PC-9 (cell line): ENCODE results near the gene MAST4. TPM values are rescaled to one million over a fixed set of nuclear protein-coding genes. Genes with fewer than 3 reads are reported as not detected.

Experiments used
- BruUV-seq: library from RNA; stranded (reverse); fragments of 400-500 nt; replicated peaks from 2 replicates; lab custom pipeline; 2021; lab: Mats Ljungman, UMichigan
- CTCF ChIA-PET: fragments of 300-600 bp; sonication (Branson Sonifier 250); formaldehyde crosslinking; loops from one replicate; lab custom pipeline; 2022; ENCODE audit warnings: antibody characterized with exemption; lab: Charles Lee
- POLR2A ChIA-PET: fragments of 300-600 bp; sonication (Branson Sonifier 250); formaldehyde crosslinking; loops from one replicate; lab custom pipeline; 2022; ENCODE audit warnings: antibody characterized with exemption; ENCODE audit not compliant: unreplicated experiment; lab: Charles Lee
- DNase-seq, 2 experiments: peaks; one replicate each; pipeline versions ENCODE4 v3.0.0 to v3.0.0-alpha.2; 2015 to 2022; ENCODE audit warnings: mixed read lengths in 1 of 2
- H2AFZ ChIP-seq: fragments of 200-600 bp; sonication (generic); 2 replicates; pipeline ENCODE4 v1.8.1; 2017; ENCODE audit warnings: antibody characterized with exemption
- H3F3A ChIP-seq: fragments of 200-600 bp; sonication (generic); 2 replicates; pipeline ENCODE4 v1.8.1; 2017; ENCODE audit warnings: antibody characterized with exemption, mild to moderate bottlenecking, low read depth; ENCODE audit not compliant: insufficient read depth
- H3K27ac ChIP-seq: fragments of 200-600 bp; sonication (generic); 2 replicates; pipeline ENCODE4 v1.6.1; 2016; ENCODE audit warnings: mixed run types
- H3K27me3 ChIP-seq: fragments of 200-600 bp; sonication (generic); 2 replicates; pipeline ENCODE4 v1.6.1; 2016; ENCODE audit warnings: low read depth, mixed run types; ENCODE audit not compliant: insufficient read depth
- H3K36me3 ChIP-seq: fragments of 200-600 bp; sonication (generic); 2 replicates; pipeline ENCODE4 v1.6.1; 2016; ENCODE audit warnings: low read depth, mixed run types
- H3K4me1 ChIP-seq: fragments of 200-600 bp; sonication (generic); replicated peaks from 2 replicates; pipeline ENCODE4 v1.6.1; 2016; ENCODE audit warnings: mixed run types; ENCODE audit not compliant: insufficient read depth
- H3K4me2 ChIP-seq: fragments of 200-600 bp; sonication (generic); 2 replicates; pipeline ENCODE4 v1.6.1; 2017; ENCODE audit warnings: mixed run types
- H3K4me3 ChIP-seq: fragments of 200-600 bp; sonication (generic); 2 replicates; pipeline ENCODE4 v1.6.1; 2016; ENCODE audit warnings: mixed run types
- H3K79me2 ChIP-seq: fragments of 200-600 bp; sonication (generic); 2 replicates; pipeline ENCODE4 v1.6.1; 2017; ENCODE audit warnings: low read depth, mixed run types
- H3K9me2 ChIP-seq: fragments of 200-600 bp; sonication (generic); 2 replicates; pipeline ENCODE4 v1.8.1; 2017; ENCODE audit warnings: mild to moderate bottlenecking; ENCODE audit not compliant: insufficient read depth
- H3K9me3 ChIP-seq: fragments of 200-600 bp; sonication (generic); 2 replicates; pipeline ENCODE4 v1.8.1; 2016; ENCODE audit warnings: low read depth; ENCODE audit not compliant: insufficient read depth
- H4K20me1 ChIP-seq: fragments of 200-600 bp; sonication (generic); 2 replicates; pipeline ENCODE4 v1.8.1; 2017; ENCODE audit not compliant: insufficient read depth
- EZH2 ChIP-seq: fragments of 200-600 bp; sonication (generic); IDR thresholded peaks from 2 replicates; pipeline ENCODE4 v1.8.0; 2017; ENCODE audit warnings: antibody characterized with exemption, low read depth
- intact Hi-C: fragments of 100-400 bp; cut with micrococcal nuclease; formaldehyde crosslinking; loops from one replicate; pipeline ENCODE4 v1.10.0; 2022; ENCODE audit not compliant: unreplicated experiment
- total RNA-seq: library from RNA; stranded (reverse); gene quantifications from 2 replicates; pipeline ENCODE4 v1.2.3, GENCODE V29; 2021
- TF ChIP-seq, protein P1 (sequence below): fragments of 200-600 bp; sonication (generic); conservative IDR thresholded peaks from 2 replicates; pipeline ENCODE4 v1.6.1; 2017; ENCODE audit warnings: mixed run types, antibody characterized with exemption, mild to moderate bottlenecking, moderate library complexity

MAST4 gene
- total RNA-seq, 1 experiment from 2014 or later, result 19.3 TPM

DNA sequence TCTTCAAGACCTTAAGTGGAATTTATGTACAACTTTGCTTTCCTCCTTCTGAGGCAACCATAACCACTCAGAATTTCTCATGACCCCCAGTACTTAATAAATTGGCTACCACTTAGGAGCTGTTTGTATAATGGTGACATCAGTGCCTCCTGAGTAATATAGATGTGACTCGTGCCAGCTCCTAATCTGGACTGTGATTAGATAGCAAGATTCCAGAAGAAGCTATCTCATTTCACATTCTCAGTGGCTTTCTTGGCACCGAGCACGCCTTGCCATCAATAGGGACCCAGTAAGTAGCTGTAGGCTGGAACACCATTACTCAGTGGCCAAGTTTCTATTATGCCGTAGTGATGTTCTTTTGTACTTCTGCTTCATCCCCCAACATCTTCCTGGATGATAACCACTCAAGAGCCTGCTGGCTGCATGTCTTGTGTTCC is 371.7 kb downstream of the MAST4 start:
- Histone ChIP-seq H3K27me3 (no peaks in the 10 kb centered on the region), H3K36me3 (no peaks in the 10 kb centered on the region), H3K27ac (no peak overlapping the region), H3K9me2 (no peaks in the 10 kb centered on the region), H3K4me3 (no peak overlapping the region), H3K4me1 (peaks cover 19% of the 10 kb centered on the region), H4K20me1 (no peaks in the 10 kb centered on the region), H3K79me2 (no peaks in the 10 kb centered on the region), H3F3A (peaks cover 6% of the 10 kb centered on the region; the same call in 1 of the 2 replicates), H3K9me3 (no peaks in the 10 kb centered on the region), H2AFZ (no peak overlapping the region), H3K4me2 (no peak overlapping the region)
- no TSS peak for BruUV-seq
- CTCF ChIA-PET, result no interaction called here
- POLR2A ChIA-PET, result interaction anchor here (0.6 kb wide), 1 partner anchor 1439 kb away, joined by 9 read pairs; no protein-coding TSS in a partner anchor
- intact Hi-C loops, result no loop called here
- TF ChIP-seq, protein P1, sequence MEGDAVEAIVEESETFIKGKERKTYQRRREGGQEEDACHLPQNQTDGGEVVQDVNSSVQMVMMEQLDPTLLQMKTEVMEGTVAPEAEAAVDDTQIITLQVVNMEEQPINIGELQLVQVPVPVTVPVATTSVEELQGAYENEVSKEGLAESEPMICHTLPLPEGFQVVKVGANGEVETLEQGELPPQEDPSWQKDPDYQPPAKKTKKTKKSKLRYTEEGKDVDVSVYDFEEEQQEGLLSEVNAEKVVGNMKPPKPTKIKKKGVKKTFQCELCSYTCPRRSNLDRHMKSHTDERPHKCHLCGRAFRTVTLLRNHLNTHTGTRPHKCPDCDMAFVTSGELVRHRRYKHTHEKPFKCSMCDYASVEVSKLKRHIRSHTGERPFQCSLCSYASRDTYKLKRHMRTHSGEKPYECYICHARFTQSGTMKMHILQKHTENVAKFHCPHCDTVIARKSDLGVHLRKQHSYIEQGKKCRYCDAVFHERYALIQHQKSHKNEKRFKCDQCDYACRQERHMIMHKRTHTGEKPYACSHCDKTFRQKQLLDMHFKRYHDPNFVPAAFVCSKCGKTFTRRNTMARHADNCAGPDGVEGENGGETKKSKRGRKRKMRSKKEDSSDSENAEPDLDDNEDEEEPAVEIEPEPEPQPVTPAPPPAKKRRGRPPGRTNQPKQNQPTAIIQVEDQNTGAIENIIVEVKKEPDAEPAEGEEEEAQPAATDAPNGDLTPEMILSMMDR, result no peak
- TF ChIP-seq EZH2, result no peak
- DNase-seq, result peak in 1 of 2 experiments; percentile 55

DNA sequence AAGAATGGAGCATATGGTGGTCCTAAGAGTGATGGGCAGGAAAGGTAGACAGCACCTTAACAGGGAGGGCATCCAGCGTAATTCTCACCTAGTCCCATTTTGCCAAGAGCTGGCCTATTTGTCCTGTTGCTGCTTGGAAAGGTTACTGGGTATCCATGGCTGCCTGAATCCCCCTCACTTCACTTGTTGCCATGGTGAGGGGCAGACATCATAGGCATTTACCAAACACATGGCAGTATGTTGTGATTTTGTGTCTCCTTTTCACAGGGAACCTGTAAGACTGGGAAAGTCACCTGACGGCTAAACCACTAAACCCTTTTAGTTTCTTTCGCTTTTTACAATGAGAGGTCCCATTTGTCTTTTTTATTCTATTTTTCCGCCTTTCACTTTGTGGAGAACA is 373.3 kb downstream of the MAST4 start:
- CTCF ChIA-PET, result no interaction called here
- Histone ChIP-seq H3K27me3 (no peaks in the 10 kb centered on the region), H2AFZ (no peak overlapping the region), H3K9me3 (no peaks in the 10 kb centered on the region), H3K4me1 (peaks cover 4% of the 10 kb centered on the region; the same call in 1 of the 2 replicates), H3K36me3 (no peaks in the 10 kb centered on the region), H3K79me2 (no peaks in the 10 kb centered on the region), H3K4me2 (no peak overlapping the region), H3K9me2 (no peaks in the 10 kb centered on the region), H3K27ac (no peak overlapping the region), H3F3A (no peaks in the 10 kb centered on the region), H4K20me1 (no peaks in the 10 kb centered on the region), H3K4me3 (no peak overlapping the region)
- intact Hi-C loops, result no loop called here
- POLR2A ChIA-PET, result no interaction called here
- BruUV-seq, result no TSS peak
- TF ChIP-seq EZH2, result no peak
- TF ChIP-seq, protein P1, result no peak
- no peak for DNase-seq

DNA sequence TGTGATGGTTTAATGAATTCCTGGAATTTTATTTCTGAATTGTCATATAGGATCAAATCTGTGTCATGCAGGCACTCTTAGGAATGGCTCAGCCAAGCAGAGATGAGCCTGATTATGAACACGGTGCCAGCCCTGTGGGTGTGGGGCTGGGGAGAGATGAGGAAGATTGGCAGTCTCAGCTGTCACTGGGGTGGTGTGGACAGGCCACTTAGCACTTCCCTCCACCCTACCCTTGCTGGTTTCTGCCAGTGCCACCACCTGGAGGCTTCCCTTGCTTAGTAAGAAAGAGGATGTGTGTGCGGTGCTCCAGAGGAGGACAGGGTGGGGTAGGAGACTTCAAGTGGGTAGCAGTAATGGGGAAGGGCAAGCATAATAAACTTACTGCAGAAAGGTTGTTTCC is 373.8 kb downstream of the MAST4 start:
- no peak overlapping the region for H3K4me2 ChIP-seq
- TF ChIP-seq, protein P1, result no peak
- no peak for TF ChIP-seq EZH2
- H3K4me3 ChIP-seq, result no peak overlapping the region
- H3K79me2 ChIP-seq, result no peaks in the 10 kb centered on the region
- H3K9me3 ChIP-seq, result no peaks in the 10 kb centered on the region
- no TSS peak for BruUV-seq
- DNase-seq, result no peak
- no peaks in the 10 kb centered on the region for H3K9me2 ChIP-seq
- H3K4me1 ChIP-seq, result peaks cover 4% of the 10 kb centered on the region; the same call in 1 of the 2 replicates
- H3K27me3 ChIP-seq, result no peaks in the 10 kb centered on the region
- H3F3A ChIP-seq, result no peaks in the 10 kb centered on the region
- H2AFZ ChIP-seq, result no peak overlapping the region
- ChIA-PET CTCF (no interaction called here), POLR2A (interaction anchor here (0.9 kb wide), 1 partner anchor 17 kb away, joined by 3 read pairs; no protein-coding TSS in a partner anchor)
- H3K27ac ChIP-seq, result no peak overlapping the region
- no peaks in the 10 kb centered on the region for H4K20me1 ChIP-seq
- H3K36me3 ChIP-seq, result no peaks in the 10 kb centered on the region
- intact Hi-C loops, result no loop called here
